MCF 10A (cell line): ENCODE measurements around the gene VAMP4. TPM values are rescaled to one million over a fixed set of nuclear protein-coding genes. Genes with fewer than 3 reads are reported as not detected.
A peak's percentile ranks its signal among the peaks of the same experiment; 100 is the strongest.

ENCODE experiments used
- BruUV-seq: library from RNA; stranded (reverse); fragments of 400-500 nt; replicated peaks from 2 replicates; lab custom pipeline; 2021; lab: Mats Ljungman, UMichigan
- CTCF ChIA-PET: fragments of 300-600 bp; sonication (Branson Sonifier 250); formaldehyde crosslinking; extraction: SDS; loops from one replicate; lab custom pipeline; 2021; ENCODE audit warnings: antibody characterized with exemption, inconsistent platforms; lab: Yijun Ruan, JAX
- POLR2A ChIA-PET: fragments of 300-600, 350-650 bp; sonication (Branson Sonifier 250); formaldehyde crosslinking; extraction: SDS; loops from one replicate; lab custom pipeline; 2020; ENCODE audit warnings: antibody characterized with exemption, inconsistent platforms; lab: Yijun Ruan, JAX
- DNase-seq: peaks from one replicate; pipeline ENCODE4 v3.0.0-alpha.2; 2018; ENCODE audit not compliant: unreplicated experiment
- H3K27ac Mint-ChIP-seq: one replicate; pipeline ENCODE4 v1.8.0; 2022; ENCODE audit warnings: mild to moderate bottlenecking, low read depth, mixed read lengths; ENCODE audit not compliant: unreplicated experiment
- H3K27me3 Mint-ChIP-seq: one replicate; pipeline ENCODE4 v1.8.0; 2022; ENCODE audit warnings: mixed read lengths; ENCODE audit not compliant: insufficient read depth, unreplicated experiment
- H3K36me3 Mint-ChIP-seq: one replicate; pipeline ENCODE4 v1.8.0; 2022; ENCODE audit warnings: mild to moderate bottlenecking, moderate library complexity, mixed read lengths; ENCODE audit not compliant: insufficient read depth, unreplicated experiment
- H3K4me1 Mint-ChIP-seq: one replicate; pipeline ENCODE4 v1.8.0; 2022; ENCODE audit warnings: mixed read lengths; ENCODE audit not compliant: insufficient read depth, unreplicated experiment
- H3K4me3 Mint-ChIP-seq: one replicate; pipeline ENCODE4 v1.8.0; 2022; ENCODE audit warnings: mild to moderate bottlenecking, moderate library complexity, mixed read lengths; ENCODE audit not compliant: unreplicated experiment
- H3K9me3 Mint-ChIP-seq: one replicate; pipeline ENCODE4 v1.8.0; 2022; ENCODE audit warnings: mixed read lengths; ENCODE audit not compliant: unreplicated experiment
- intact Hi-C: fragments of 100-400 bp; cut with micrococcal nuclease; formaldehyde crosslinking; loops from 2 replicates; pipeline ENCODE4 v1.14.1; 2022
- total RNA-seq: library from RNA; stranded (reverse); gene quantifications from 2 replicates; pipeline ENCODE4 v1.2.3, GENCODE V29; 2022
- TF ChIP-seq, protein P1 (sequence below): fragments of 200-600 bp; IDR thresholded peaks from one replicate; pipeline ENCODE4 v1.8.0; 2022; ENCODE audit warnings: antibody characterized with exemption, mild to moderate bottlenecking; ENCODE audit not compliant: unreplicated experiment

VAMP4 gene
- total RNA-seq, 1 experiment from 2014 or later = 20.2 TPM

DNA sequence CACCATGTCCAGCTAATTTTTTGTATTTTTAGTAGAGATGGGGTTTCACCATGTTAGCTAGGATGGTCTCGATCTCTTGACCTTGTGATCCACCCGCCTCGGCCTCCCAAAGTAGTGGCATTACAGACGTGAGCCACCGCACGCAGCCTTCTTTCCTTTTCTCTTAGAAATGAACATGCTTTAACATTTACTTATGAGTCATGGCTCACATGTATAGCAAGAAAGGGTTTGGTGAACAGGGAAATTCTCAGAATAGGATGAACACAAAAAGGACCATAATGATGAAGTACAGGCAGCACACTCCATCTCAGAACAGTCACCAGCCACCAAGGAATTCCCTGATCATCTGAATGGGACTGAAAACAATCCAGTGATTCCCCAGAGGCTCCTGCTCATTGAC, 9.4 kb upstream of the VAMP4 start:
- TF ChIP-seq, protein P1, sequence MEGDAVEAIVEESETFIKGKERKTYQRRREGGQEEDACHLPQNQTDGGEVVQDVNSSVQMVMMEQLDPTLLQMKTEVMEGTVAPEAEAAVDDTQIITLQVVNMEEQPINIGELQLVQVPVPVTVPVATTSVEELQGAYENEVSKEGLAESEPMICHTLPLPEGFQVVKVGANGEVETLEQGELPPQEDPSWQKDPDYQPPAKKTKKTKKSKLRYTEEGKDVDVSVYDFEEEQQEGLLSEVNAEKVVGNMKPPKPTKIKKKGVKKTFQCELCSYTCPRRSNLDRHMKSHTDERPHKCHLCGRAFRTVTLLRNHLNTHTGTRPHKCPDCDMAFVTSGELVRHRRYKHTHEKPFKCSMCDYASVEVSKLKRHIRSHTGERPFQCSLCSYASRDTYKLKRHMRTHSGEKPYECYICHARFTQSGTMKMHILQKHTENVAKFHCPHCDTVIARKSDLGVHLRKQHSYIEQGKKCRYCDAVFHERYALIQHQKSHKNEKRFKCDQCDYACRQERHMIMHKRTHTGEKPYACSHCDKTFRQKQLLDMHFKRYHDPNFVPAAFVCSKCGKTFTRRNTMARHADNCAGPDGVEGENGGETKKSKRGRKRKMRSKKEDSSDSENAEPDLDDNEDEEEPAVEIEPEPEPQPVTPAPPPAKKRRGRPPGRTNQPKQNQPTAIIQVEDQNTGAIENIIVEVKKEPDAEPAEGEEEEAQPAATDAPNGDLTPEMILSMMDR = no peak
- H3K36me3 Mint-ChIP-seq = no peaks in the 10 kb centered on the region
- ChIA-PET POLR2A (interaction anchor here (2.0 kb wide), 1 partner anchor 9 kb away, joined by 7 read pairs; the partner anchor contains the start of gene VAMP4), CTCF (interaction anchor here (0.6 to 1.2 kb wide), 3 partner anchors 8 to 119 kb away, joined by 3 read pairs; no protein-coding TSS in a partner anchor)
- no peaks in the 10 kb centered on the region for H3K27me3 Mint-ChIP-seq
- peaks cover 10% of the 10 kb centered on the region for H3K9me3 Mint-ChIP-seq
- no peak overlapping the region for H3K4me3 Mint-ChIP-seq
- no peak overlapping the region for H3K27ac Mint-ChIP-seq
- peaks cover 10% of the 10 kb centered on the region for H3K4me1 Mint-ChIP-seq
- no peak for DNase-seq
- intact Hi-C loops = no loop called here
- BruUV-seq = no TSS peak

DNA sequence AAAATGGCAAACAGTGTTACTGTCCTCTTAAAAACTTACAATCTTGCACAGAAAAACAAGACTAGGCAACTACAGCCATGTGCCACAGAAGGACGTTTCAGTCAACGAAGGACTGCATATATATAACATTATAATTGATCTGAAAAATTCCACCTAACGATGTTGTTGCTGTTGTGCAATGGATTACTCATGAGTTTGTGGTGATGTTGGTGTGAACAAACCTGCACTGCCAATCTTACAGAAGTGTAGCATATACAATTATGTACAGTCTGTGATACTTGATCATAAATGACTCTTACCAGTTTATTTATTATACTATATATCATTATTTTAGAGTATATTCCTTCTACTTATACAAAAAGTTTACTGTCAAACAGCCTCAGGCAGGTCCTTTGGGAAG, 6.8 kb upstream of the VAMP4 start:
- no peak overlapping the region for H3K27ac Mint-ChIP-seq
- peaks cover 8% of the 10 kb centered on the region for H3K4me1 Mint-ChIP-seq
- no TSS peak for BruUV-seq
- no peaks in the 10 kb centered on the region for H3K36me3 Mint-ChIP-seq
- POLR2A ChIA-PET = no interaction called here
- no peaks in the 10 kb centered on the region for H3K27me3 Mint-ChIP-seq
- TF ChIP-seq, protein P1 = no peak
- intact Hi-C loops = loop anchor here (10.0 kb wide), 2 partner anchors 104 to 264 kb away; partner anchors contain the start of gene PRRC2C
- H3K9me3 Mint-ChIP-seq = no peaks in the 10 kb centered on the region
- CTCF ChIA-PET = no interaction called here
- H3K4me3 Mint-ChIP-seq = no peak overlapping the region
- DNase-seq = peak; percentile 52

DNA sequence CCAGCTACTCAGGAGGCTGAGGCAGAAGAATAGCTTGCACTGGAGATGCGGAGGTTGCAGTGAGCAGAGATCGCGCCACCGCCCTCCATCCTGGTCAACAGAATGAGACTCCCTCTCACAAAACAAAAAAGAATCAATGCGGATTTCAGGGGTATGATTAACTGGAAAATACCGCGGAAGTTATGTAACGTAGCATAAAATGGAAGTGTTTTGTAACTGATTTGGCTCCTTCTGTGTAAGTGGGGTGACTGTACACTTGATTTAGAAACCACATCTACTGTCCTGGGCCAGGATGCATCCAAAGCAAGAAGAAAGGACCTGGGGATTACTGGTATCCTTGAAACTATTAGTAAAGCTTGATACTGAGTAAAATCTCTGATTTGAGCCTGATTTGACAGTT, 3.1 kb upstream of the VAMP4 start:
- intact Hi-C loops = loop anchor here (5.0 to 10.0 kb wide), 3 partner anchors 100 to 787 kb away; partner anchors contain the start of genes PRRC2C and SUCO
- peak; percentile 41 for DNase-seq
- ChIA-PET CTCF (interaction anchor here (0.6 to 10.0 kb wide), 5 partner anchors 12 to 498 kb away, joined by 3 to 63 read pairs (median 3); no protein-coding TSS in a partner anchor), POLR2A (interaction anchor here (0.5 to 8.1 kb wide), 3 partner anchors 10 to 260 kb away, joined by 3 to 307 read pairs (median 87); partner anchors contain the start of gene METTL13)
- no peaks in the 10 kb centered on the region for H3K27me3 Mint-ChIP-seq
- H3K4me1 Mint-ChIP-seq = peaks cover 32% of the 10 kb centered on the region
- BruUV-seq = no TSS peak
- no peak overlapping the region for H3K27ac Mint-ChIP-seq
- H3K36me3 Mint-ChIP-seq = no peaks in the 10 kb centered on the region
- no peak overlapping the region for H3K4me3 Mint-ChIP-seq
- H3K9me3 Mint-ChIP-seq = no peaks in the 10 kb centered on the region
- TF ChIP-seq, protein P1 = no peak

DNA sequence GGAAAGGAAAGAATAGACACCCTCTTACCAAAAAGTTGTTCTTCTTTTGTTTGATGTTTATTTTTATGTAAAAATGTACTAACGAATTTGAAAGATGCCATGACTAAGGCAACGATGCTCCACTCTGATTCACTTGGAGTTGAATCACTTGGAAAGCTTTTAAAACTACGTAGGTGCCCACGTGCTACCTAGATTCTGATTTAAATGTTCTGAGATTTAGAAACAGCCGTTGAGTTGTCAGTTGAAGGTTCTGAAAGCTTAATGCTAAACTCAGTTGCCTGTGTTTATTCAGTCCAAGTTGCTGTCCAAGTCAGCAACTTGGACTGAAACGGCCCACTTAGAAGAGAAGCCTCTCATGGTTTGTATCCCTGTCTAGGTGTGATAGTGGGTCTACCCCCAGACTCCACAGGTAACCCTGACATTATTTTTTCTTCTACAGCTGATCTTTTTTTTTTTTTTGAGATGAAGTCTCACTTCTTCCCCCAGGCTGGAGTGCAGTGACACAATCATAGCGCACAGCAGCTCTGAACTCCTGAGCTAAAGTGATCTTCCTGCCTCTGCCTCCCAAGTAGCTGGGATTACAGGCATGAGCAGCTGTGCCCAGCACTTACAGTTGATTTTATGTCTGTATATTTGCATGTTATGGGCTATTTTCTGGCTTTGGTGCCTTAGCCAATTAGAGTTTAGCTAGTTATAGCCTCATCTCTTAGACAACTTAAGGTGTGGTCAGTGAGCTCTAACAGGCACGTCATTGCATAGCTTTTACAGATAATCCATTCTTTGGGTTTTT, 1.4 kb upstream of the VAMP4 start:
- CTCF ChIA-PET = interaction anchor here (0.5 to 10.0 kb wide), 24 partner anchors 9 to 706 kb away, joined by 3 to 63 read pairs (median 4); partner anchors contain the start of gene METTL13
- TF ChIP-seq, protein P1 = no peak
- Mint-ChIP-seq H3K4me1 (peaks cover 45% of the 10 kb centered on the region), H3K27me3 (no peaks in the 10 kb centered on the region), H3K36me3 (no peaks in the 10 kb centered on the region), H3K9me3 (no peaks in the 10 kb centered on the region), H3K27ac (peak overlapping the region; percentile 98), H3K4me3 (peak overlapping the region; percentile 87)
- peak; percentile 79 for DNase-seq
- BruUV-seq = no TSS peak
- intact Hi-C loops = loop anchor here (5.0 to 10.0 kb wide), 3 partner anchors 98 to 789 kb away; partner anchors contain the start of genes PRRC2C and SUCO
- POLR2A ChIA-PET = interaction anchor here (0.6 to 8.1 kb wide), 26 partner anchors 8 to 1849 kb away, joined by 3 to 307 read pairs (median 6); partner anchors contain the start of genes METTL13, PRDX6, PRRC2C and SCYL3
